Smooth muscle cell (in vitro differentiated cells): Measurements from ENCODE around the gene PDE4B. TPM values are rescaled to one million over a fixed set of nuclear protein-coding genes. Genes with fewer than 3 reads are reported as not detected.

Experiments
- DNase-seq: peaks from one replicate; lab custom pipeline; 2025; ENCODE audit not compliant: unreplicated experiment; lab: John Stamatoyannopoulos, UW
- H2AFZ ChIP-seq: fragments of 200-600 bp; sonication (generic); 2 replicates; pipeline ENCODE4 v1.6.0; 2016; ENCODE audit warnings: antibody characterized with exemption, low read depth, mild to moderate bottlenecking
- H3F3A ChIP-seq: fragments of 200-600 bp; sonication (generic); 2 replicates; pipeline ENCODE4 v1.6.0; 2017; ENCODE audit warnings: antibody characterized with exemption, low read depth
- H3K27ac ChIP-seq: fragments of 200-600 bp; sonication (generic); 2 replicates; pipeline ENCODE4 v1.5.1; 2016; ENCODE audit warnings: low read depth, mild to moderate bottlenecking
- H3K27me3 ChIP-seq: fragments of 200-600 bp; sonication (generic); 2 replicates; pipeline ENCODE4 v1.6.1; 2016; ENCODE audit warnings: low read depth, mild to moderate bottlenecking
- H3K36me3 ChIP-seq: fragments of 200-600 bp; sonication (generic); 2 replicates; pipeline ENCODE4 v1.5.1; 2016; ENCODE audit warnings: low read depth
- H3K4me1 ChIP-seq: fragments of 200-600 bp; sonication (generic); 2 replicates; pipeline ENCODE4 v1.5.1; 2016; ENCODE audit warnings: low read depth
- H3K4me2 ChIP-seq: fragments of 200-600 bp; sonication (generic); 2 replicates; pipeline ENCODE4 v1.6.0; 2016; ENCODE audit warnings: mild to moderate bottlenecking
- H3K4me3 ChIP-seq: fragments of 200-600 bp; sonication (generic); 2 replicates; pipeline ENCODE4 v1.5.1; 2016; ENCODE audit warnings: mild to moderate bottlenecking
- H3K79me2 ChIP-seq: fragments of 200-600 bp; sonication (generic); 2 replicates; pipeline ENCODE4 v1.6.0; 2016; ENCODE audit warnings: low read depth, mild to moderate bottlenecking
- H3K9ac ChIP-seq: fragments of 200-600 bp; sonication (generic); 2 replicates; pipeline ENCODE4 v1.6.0; 2016; ENCODE audit warnings: low read depth
- H3K9me3 ChIP-seq: fragments of 200-600 bp; sonication (generic); replicated peaks from 2 replicates; pipeline ENCODE4 v1.5.1; 2016; ENCODE audit warnings: low read depth
- H4K20me1 ChIP-seq: fragments of 200-600 bp; sonication (generic); 2 replicates; pipeline ENCODE4 v1.6.0; 2016; ENCODE audit warnings: low read depth
- CTCF ChIP-seq: fragments of 200-600 bp; sonication (generic); IDR thresholded peaks from 2 replicates; pipeline ENCODE4 v1.5.1; 2017; ENCODE audit warnings: borderline replicate concordance, mild to moderate bottlenecking, antibody characterized with exemption; ENCODE audit not compliant: insufficient read depth, poor library complexity, severe bottlenecking
- WGBS: methylation state at CpG from one replicate; pipeline ENCODE4 v1.1.7; 2016; ENCODE audit warnings: low lambda C conversion rate; 5-methylcytosine and 5-hydroxymethylcytosine counted together
- polyA plus RNA-seq: library from polyadenylated mRNA; unstranded; fragments of >200 nt; fragmentation: Nextera tagmentation; extraction: Ambion mirVana; gene quantifications from 2 replicates; pipeline ENCODE4 v1.2.1, GENCODE V29; 2016
- total RNA-seq: library from RNA; depleted of rRNA; stranded (reverse); fragments of >200 nt; gene quantifications from 2 replicates; pipeline ENCODE4 v1.2.3, GENCODE V29; 2014

Gene PDE4B
- total and polyA plus RNA-seq, 2 experiments from 2014 or later, result 18.5 to 24.8 TPM

DNA sequence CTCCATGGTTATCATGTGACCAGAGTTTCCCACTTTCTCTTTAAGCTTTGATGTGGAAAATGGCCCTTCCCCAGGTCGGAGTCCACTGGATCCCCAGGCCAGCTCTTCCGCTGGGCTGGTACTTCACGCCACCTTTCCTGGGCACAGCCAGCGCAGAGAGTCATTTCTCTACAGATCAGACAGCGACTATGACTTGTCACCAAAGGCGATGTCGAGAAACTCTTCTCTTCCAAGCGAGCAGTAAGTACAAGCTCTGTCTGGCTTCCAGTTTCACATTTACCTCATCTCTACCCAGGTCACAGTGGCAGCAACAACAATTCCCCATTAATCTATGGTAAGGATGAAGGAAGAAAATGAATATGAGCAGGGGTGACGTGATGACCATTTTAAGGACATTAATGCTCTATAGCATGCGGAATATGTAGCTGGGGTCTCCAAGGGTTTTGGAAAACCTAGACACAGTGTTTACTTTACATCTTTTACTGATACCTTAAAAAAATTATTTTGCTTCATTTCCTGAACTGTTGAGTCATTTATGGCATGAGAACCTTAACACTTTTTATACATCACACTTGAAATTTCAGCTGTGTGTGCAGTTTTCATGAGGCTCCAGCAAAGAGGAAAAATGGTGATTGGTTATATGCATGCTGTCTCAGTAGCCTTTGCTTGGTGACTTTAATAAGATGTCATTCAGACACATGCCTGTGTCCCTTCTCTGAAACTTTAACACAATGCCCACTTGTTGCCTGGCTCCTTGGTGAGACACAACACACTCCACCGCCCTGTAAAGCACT, 454.9 kb downstream of the PDE4B start:
- Histone ChIP-seq H3K27ac (no peak overlapping the region), H3F3A (peaks cover 4% of the 10 kb centered on the region), H3K27me3 (no peaks in the 10 kb centered on the region), H3K36me3 (no peaks in the 10 kb centered on the region), H4K20me1 (no peaks in the 10 kb centered on the region), H3K4me3 (no peak overlapping the region), H3K9me3 (no peaks in the 10 kb centered on the region), H2AFZ (no peak overlapping the region), H3K79me2 (no peaks in the 10 kb centered on the region), H3K9ac (no peak overlapping the region), H3K4me2 (no peak overlapping the region), H3K4me1 (peaks cover 16% of the 10 kb centered on the region)
- DNase-seq, result no peak
- TF ChIP-seq CTCF, result no peak
- 95% methylated on average over 11 of the region's 11 CpGs for WGBS

DNA sequence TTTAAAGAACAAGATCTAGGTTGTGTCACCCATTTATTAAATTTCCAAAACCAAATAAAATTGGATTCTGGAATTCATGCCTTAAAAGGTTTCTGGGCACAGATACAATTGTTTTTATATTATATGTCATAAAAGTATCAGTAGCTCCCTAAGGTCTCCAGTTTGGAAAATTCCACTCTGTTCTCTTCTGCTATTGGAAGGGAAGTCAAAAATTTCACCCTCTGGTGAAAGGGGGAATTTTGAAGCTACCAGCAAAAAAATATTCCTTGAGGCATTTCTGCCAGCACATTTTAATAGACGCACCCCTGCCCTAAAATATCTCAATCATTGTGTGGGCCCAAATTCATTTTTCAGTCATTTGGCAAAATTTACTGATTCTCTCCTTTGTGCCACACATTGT, 455.6 kb downstream of the PDE4B start:
- no peak for TF ChIP-seq CTCF
- H3F3A ChIP-seq, result peaks cover 4% of the 10 kb centered on the region
- H3K36me3 ChIP-seq, result no peaks in the 10 kb centered on the region
- no peaks in the 10 kb centered on the region for H3K9me3 ChIP-seq
- H3K4me3 ChIP-seq, result no peak overlapping the region
- H3K27ac ChIP-seq, result no peak overlapping the region
- no peak for DNase-seq
- no peak overlapping the region for H3K9ac ChIP-seq
- H3K4me2 ChIP-seq, result no peak overlapping the region
- 96% methylated on average over 1 of the region's 1 CpG for WGBS
- no peaks in the 10 kb centered on the region for H4K20me1 ChIP-seq
- H2AFZ ChIP-seq, result no peak overlapping the region
- peaks cover 16% of the 10 kb centered on the region for H3K4me1 ChIP-seq
- H3K79me2 ChIP-seq, result no peaks in the 10 kb centered on the region
- H3K27me3 ChIP-seq, result no peaks in the 10 kb centered on the region

GRCh38 chr1:66248746-66249145, 456.1 kb downstream of the PDE4B start:
- no peak overlapping the region for H3K9ac ChIP-seq
- H4K20me1 ChIP-seq, result no peaks in the 10 kb centered on the region
- H3F3A ChIP-seq, result peaks cover 4% of the 10 kb centered on the region
- no peaks in the 10 kb centered on the region for H3K9me3 ChIP-seq
- H3K79me2 ChIP-seq, result no peaks in the 10 kb centered on the region
- 35% methylated on average over 1 of the region's 1 CpG for WGBS
- no peak overlapping the region for H3K4me2 ChIP-seq
- no peaks in the 10 kb centered on the region for H3K36me3 ChIP-seq
- H3K4me3 ChIP-seq, result no peak overlapping the region
- H2AFZ ChIP-seq, result no peak overlapping the region
- DNase-seq, result no peak
- peaks cover 12% of the 10 kb centered on the region for H3K4me1 ChIP-seq
- H3K27me3 ChIP-seq, result no peaks in the 10 kb centered on the region
- H3K27ac ChIP-seq, result no peak overlapping the region
- no peak for TF ChIP-seq CTCF

GRCh38 chr1:66250075-66250474, 457.4 kb downstream of the PDE4B start:
- Histone ChIP-seq H3K36me3 (no peaks in the 10 kb centered on the region), H3K9ac (no peak overlapping the region), H3K4me2 (no peak overlapping the region), H3K4me3 (no peak overlapping the region), H3K27ac (no peak overlapping the region), H4K20me1 (no peaks in the 10 kb centered on the region), H3K27me3 (no peaks in the 10 kb centered on the region), H3F3A (no peaks in the 10 kb centered on the region), H3K79me2 (no peaks in the 10 kb centered on the region), H3K4me1 (no peaks in the 10 kb centered on the region), H2AFZ (no peak overlapping the region), H3K9me3 (no peaks in the 10 kb centered on the region)
- DNase-seq, result no peak
- no peak for TF ChIP-seq CTCF
- 99% methylated on average over 3 of the region's 3 CpGs for WGBS
